NCI-H1694 treated with DMSO at 0.1 percent for 48 hours (cell line): ENCODE results near the gene SULT4A1.

Experiments
- DNase-seq: peaks from one replicate; lab custom pipeline; 2025; lab: John Stamatoyannopoulos, UW

The SULT4A1 gene

GRCh38 chr22:43860831-43861230 lies 1.5 kb downstream of the SULT4A1 start:
- no peak for DNase-seq

GRCh38 chr22:43860126-43860525 lies 2.2 kb downstream of the SULT4A1 start:
- DNase-seq = no peak

GRCh38 chr22:43859621-43860020 lies 2.7 kb downstream of the SULT4A1 start:
- DNase-seq = no peak

GRCh38 chr22:43859176-43859575 lies 3.1 kb downstream of the SULT4A1 start:
- DNase-seq = no peak

- DNase-seq = no peak
Observed at GRCh38 chr22:43858156-43858895, 4.0 kb downstream of the SULT4A1 start.

- DNase-seq = no peak
Observed at GRCh38 chr22:43857367-43857766, 4.9 kb downstream of the SULT4A1 start.

- no peak for DNase-seq
Observed at GRCh38 chr22:43855431-43855830, 6.9 kb downstream of the SULT4A1 start.

- DNase-seq = no peak
Observed at GRCh38 chr22:43854786-43855271, 7.5 kb downstream of the SULT4A1 start.

- DNase-seq = no peak
Observed at GRCh38 chr22:43854121-43854785, 8.1 kb downstream of the SULT4A1 start.

GRCh38 chr22:43853328-43853931 lies 8.9 kb downstream of the SULT4A1 start:
- no peak for DNase-seq

- no peak for DNase-seq
Observed at GRCh38 chr22:43852573-43853327, 9.6 kb downstream of the SULT4A1 start.

- DNase-seq = no peak
Observed at GRCh38 chr22:43851979-43852307, 10.4 kb downstream of the SULT4A1 start.

GRCh38 chr22:43851058-43851978 lies 11.0 kb downstream of the SULT4A1 start:
- DNase-seq = no peak

GRCh38 chr22:43850529-43850928 lies 11.8 kb downstream of the SULT4A1 start:
- DNase-seq = no peak

- no peak for DNase-seq
Observed at GRCh38 chr22:43849731-43850130, 12.6 kb downstream of the SULT4A1 start.

- DNase-seq = peak; percentile 28
Observed at GRCh38 chr22:43848366-43849171, 13.7 kb downstream of the SULT4A1 start.

- no peak for DNase-seq
Observed at GRCh38 chr22:43847376-43848289, 14.7 kb downstream of the SULT4A1 start.

GRCh38 chr22:43846966-43847365 lies 15.3 kb downstream of the SULT4A1 start:
- no peak for DNase-seq

- DNase-seq = no peak
Observed at GRCh38 chr22:43845981-43846380, 16.3 kb downstream of the SULT4A1 start.
